GM23248 (cell line): ENCODE results near the gene KCTD17. TPM values are rescaled to one million over a fixed set of nuclear protein-coding genes. Genes with fewer than 3 reads are reported as not detected.

ENCODE experiments used
- DNase-seq: peaks from one replicate; pipeline ENCODE4 v3.0.0-alpha.2; 2015
- H2AFZ ChIP-seq: fragments of 200-600 bp; sonication (generic); 2 replicates; pipeline ENCODE4 v1.6.1; 2016; ENCODE audit warnings: antibody characterized with exemption
- H3F3A ChIP-seq: fragments of 200-600 bp; sonication (generic); 2 replicates; pipeline ENCODE4 v1.6.1; 2016; ENCODE audit warnings: mild to moderate bottlenecking, antibody characterized with exemption, mixed run types; ENCODE audit not compliant: insufficient read depth
- H3K27ac ChIP-seq: fragments of 200-600 bp; sonication (generic); 2 replicates; pipeline ENCODE4 v1.5.1; 2016; ENCODE audit warnings: mild to moderate bottlenecking
- H3K27me3 ChIP-seq: fragments of 200-600 bp; sonication (generic); replicated peaks from 2 replicates; pipeline ENCODE4 v1.6.1; 2016; ENCODE audit warnings: mild to moderate bottlenecking; ENCODE audit not compliant: insufficient read depth
- H3K36me3 ChIP-seq: fragments of 200-600 bp; sonication (generic); 2 replicates; pipeline ENCODE4 v1.6.1; 2016; ENCODE audit warnings: low read depth, mild to moderate bottlenecking
- H3K4me1 ChIP-seq: fragments of 200-600 bp; sonication (generic); 2 replicates; pipeline ENCODE4 v1.6.1; 2016; ENCODE audit warnings: mild to moderate bottlenecking; ENCODE audit not compliant: insufficient read depth
- H3K4me2 ChIP-seq: fragments of 200-600 bp; sonication (generic); one replicate; pipeline ENCODE4 v1.6.1; 2016; ENCODE audit warnings: mild to moderate bottlenecking; ENCODE audit not compliant: unreplicated experiment
- H3K4me3 ChIP-seq: fragments of 200-600 bp; sonication (generic); 2 replicates; pipeline ENCODE4 v1.5.1; 2016; ENCODE audit warnings: mild to moderate bottlenecking
- H3K79me2 ChIP-seq: fragments of 200-600 bp; sonication (generic); 2 replicates; pipeline ENCODE4 v1.6.1; 2016; ENCODE audit warnings: mild to moderate bottlenecking; ENCODE audit not compliant: insufficient read depth
- H3K9ac ChIP-seq: fragments of 200-600 bp; sonication (generic); 2 replicates; pipeline ENCODE4 v1.6.1; 2016; ENCODE audit warnings: mild to moderate bottlenecking
- H3K9me2 ChIP-seq: fragments of 200-600 bp; sonication (generic); 2 replicates; pipeline ENCODE4 v1.6.1; 2016; ENCODE audit warnings: mixed run types, mild to moderate bottlenecking, moderate library complexity; ENCODE audit not compliant: insufficient read depth
- H3K9me3 ChIP-seq: fragments of 200-600 bp; sonication (generic); one replicate; pipeline ENCODE4 v1.6.1; 2017; ENCODE audit warnings: low read depth
- H4K20me1 ChIP-seq: fragments of 200-600 bp; sonication (generic); 2 replicates; pipeline ENCODE4 v1.6.0; 2016; ENCODE audit not compliant: insufficient read depth
- EZH2 ChIP-seq: fragments of 200-600 bp; sonication (generic); IDR thresholded peaks from 2 replicates; pipeline ENCODE4 v1.6.1; 2018; ENCODE audit warnings: antibody characterized with exemption, mild to moderate bottlenecking; ENCODE audit not compliant: insufficient read depth, poor library complexity, severe bottlenecking
- EZH2phosphoT487 ChIP-seq: fragments of 200-600 bp; sonication (generic); IDR thresholded peaks from 2 replicates; pipeline ENCODE4 v1.6.1; 2018; ENCODE audit warnings: antibody characterized with exemption, moderate library complexity, mild to moderate bottlenecking, low read depth; ENCODE audit not compliant: insufficient read depth
- WGBS, 2 experiments: methylation state at CpG; one replicate each; pipeline ENCODE4 v1.1.6; 2015 to 2017; ENCODE audit warnings: low lambda C conversion rate in 2 of 2, low coverage in 1 of 2; ENCODE audit errors: missing lambda C conversion rate in 2 of 2; 5-methylcytosine and 5-hydroxymethylcytosine counted together
- in situ Hi-C: fragments of 300-500 bp; cut with MboI; formaldehyde crosslinking; loops from 2 replicates; pipeline ENCODE4 v1.15.0; 2020
- polyA plus RNA-seq: library from polyadenylated mRNA; unstranded; fragments of >200 nt; fragmentation: Nextera tagmentation; extraction: Ambion mirVana; gene quantifications from 2 replicates; pipeline ENCODE4 v1.2.1, GENCODE V29; 2016
- total RNA-seq: library from RNA; depleted of rRNA; stranded (reverse); fragments of >200 nt; shearing (Covaris generic); gene quantifications from 2 replicates; pipeline ENCODE4 v1.2.3, GENCODE V29; 2014

The KCTD17 gene
- total and polyA plus RNA-seq, 2 experiments from 2014 or later = 41.6 to 59.6 TPM

DNA sequence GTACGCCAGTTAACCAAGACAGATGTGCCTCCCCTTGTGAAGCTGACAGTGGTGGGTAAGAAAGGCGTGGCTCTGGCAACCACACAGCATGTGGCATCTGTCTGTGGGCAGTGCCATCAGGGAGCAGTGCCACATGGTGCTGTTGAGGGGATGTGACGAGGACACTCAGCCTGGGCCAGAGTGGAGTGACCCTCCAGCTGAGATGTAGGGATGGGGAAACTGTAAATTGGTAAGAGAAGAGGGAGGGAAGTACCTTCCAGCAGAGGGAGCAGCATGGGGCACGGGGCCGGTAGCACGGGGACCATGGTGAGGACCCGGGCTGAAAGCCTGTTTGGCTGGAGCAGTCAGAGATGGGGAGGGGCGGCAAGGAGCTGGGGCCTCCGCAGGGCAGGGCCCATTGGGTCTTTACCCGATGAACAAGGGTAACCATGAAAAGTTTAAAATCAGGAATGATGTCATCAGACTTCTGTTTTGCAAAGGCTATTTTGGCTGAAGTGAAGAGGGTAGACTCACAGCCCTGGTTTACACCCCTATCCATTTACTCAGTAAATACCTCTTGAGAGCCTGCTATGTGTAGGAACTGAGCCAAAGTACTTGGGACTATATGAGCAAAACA lies 47.5 kb downstream of the KCTD17 start:
- WGBS, 2 experiments = 20 to 26% methylated on average over 10 of the region's 10 CpGs
- H3K79me2 ChIP-seq = no peaks in the 10 kb centered on the region
- H2AFZ ChIP-seq = no peak overlapping the region
- H3K9me2 ChIP-seq = no peaks in the 10 kb centered on the region
- no peaks in the 10 kb centered on the region for H3K9me3 ChIP-seq
- DNase-seq = no peak
- in situ Hi-C loops = no loop called here
- H3K9ac ChIP-seq = no peak overlapping the region
- H3K27me3 ChIP-seq = peaks cover 51% of the 10 kb centered on the region
- H3K4me2 ChIP-seq = no peak overlapping the region
- H3F3A ChIP-seq = no peaks in the 10 kb centered on the region
- TF ChIP-seq EZH2phosphoT487 = no peak
- no peak for TF ChIP-seq EZH2
- no peak overlapping the region for H3K27ac ChIP-seq
- no peaks in the 10 kb centered on the region for H3K4me1 ChIP-seq
- H3K36me3 ChIP-seq = no peaks in the 10 kb centered on the region
- H4K20me1 ChIP-seq = no peaks in the 10 kb centered on the region
- no peak overlapping the region for H3K4me3 ChIP-seq

DNA sequence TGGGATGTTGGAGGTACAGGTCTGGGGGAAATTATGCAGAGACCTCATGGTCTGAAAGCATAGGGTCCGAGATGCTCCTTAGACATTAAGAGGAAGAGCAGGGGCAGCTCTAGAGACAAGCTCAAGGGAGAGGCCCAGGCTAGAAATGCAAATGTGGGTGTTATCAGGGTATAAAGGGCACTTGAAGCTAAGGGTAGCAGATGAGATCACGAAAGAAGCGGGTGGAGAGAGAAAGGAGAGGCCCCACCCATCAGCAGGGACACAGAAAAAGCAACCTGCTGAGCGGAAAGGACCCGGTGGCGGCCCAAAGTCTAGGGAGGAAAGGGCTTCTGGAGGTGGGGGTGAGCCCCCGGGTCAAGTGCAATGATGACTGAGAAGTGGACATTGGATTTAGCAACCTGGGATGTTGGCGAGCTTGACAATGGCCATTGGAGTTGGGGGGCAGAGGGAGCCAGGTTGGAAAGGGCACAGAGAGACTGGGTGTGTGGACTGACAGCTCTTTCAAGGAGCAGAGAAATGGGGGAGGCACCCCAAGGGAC lies 49.1 kb downstream of the KCTD17 start:
- Histone ChIP-seq H2AFZ (no peak overlapping the region), H3K79me2 (no peaks in the 10 kb centered on the region), H4K20me1 (no peaks in the 10 kb centered on the region), H3F3A (no peaks in the 10 kb centered on the region), H3K9me2 (no peaks in the 10 kb centered on the region), H3K27me3 (peaks cover 49% of the 10 kb centered on the region), H3K9me3 (no peaks in the 10 kb centered on the region), H3K9ac (no peak overlapping the region), H3K36me3 (no peaks in the 10 kb centered on the region), H3K4me1 (no peaks in the 10 kb centered on the region), H3K4me3 (no peak overlapping the region), H3K4me2 (no peak overlapping the region), H3K27ac (no peak overlapping the region)
- TF ChIP-seq EZH2 (no peak), EZH2phosphoT487 (no peak)
- 67 to 76% methylated on average over 8 of the region's 8 CpGs for WGBS, 2 experiments
- DNase-seq = no peak
- in situ Hi-C loops = no loop called here

DNA sequence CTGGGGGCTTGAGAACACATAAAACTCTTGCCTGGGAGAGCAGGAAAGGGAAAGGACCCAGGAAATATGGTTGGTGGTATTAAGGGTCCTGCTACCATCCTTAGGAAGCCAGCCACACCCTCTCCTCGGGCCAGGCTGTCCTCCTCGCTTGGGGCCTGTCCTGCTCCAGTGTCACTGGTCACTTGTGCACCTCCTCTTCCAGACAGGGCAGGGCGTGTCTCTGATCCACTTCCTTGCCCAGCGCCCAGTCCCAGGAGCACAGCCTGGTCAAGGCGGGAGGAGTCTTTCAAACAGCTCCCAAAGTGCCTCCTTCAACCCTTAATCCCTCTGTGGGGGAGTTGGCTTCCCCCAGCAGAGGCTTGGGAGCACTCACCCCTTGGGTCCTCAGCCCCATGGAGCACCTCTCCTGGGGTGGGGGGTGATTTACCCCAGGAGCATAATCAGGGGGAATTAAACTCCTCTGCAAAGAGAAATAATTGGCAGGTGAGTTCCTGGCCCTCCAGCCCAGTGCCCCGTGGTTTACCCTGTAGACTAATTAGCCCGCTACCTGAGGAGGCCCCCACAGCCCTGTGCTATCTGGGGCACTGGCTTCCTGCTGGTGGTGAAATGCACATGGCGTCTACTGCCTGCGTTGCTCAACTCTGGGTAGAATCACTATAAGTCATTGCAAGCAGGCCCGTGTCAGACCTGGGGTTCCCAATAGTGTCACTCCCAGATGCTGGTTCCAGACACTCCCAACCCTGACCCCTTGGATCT lies 49.9 kb downstream of the KCTD17 start:
- WGBS, 2 experiments = 52 to 54% methylated on average over 9 to 10 of the region's 10 CpGs
- no peak for DNase-seq
- Histone ChIP-seq H3K79me2 (no peaks in the 10 kb centered on the region), H3K27me3 (peaks cover 40% of the 10 kb centered on the region), H4K20me1 (no peaks in the 10 kb centered on the region), H3K4me1 (no peaks in the 10 kb centered on the region), H3K9me2 (no peaks in the 10 kb centered on the region), H3K9ac (no peak overlapping the region), H3K4me2 (no peak overlapping the region), H3K27ac (no peak overlapping the region), H3K4me3 (no peak overlapping the region), H3K9me3 (no peaks in the 10 kb centered on the region), H3K36me3 (no peaks in the 10 kb centered on the region), H3F3A (no peaks in the 10 kb centered on the region), H2AFZ (no peak overlapping the region)
- in situ Hi-C loops = no loop called here
- TF ChIP-seq EZH2phosphoT487 (no peak), EZH2 (no peak)

DNA sequence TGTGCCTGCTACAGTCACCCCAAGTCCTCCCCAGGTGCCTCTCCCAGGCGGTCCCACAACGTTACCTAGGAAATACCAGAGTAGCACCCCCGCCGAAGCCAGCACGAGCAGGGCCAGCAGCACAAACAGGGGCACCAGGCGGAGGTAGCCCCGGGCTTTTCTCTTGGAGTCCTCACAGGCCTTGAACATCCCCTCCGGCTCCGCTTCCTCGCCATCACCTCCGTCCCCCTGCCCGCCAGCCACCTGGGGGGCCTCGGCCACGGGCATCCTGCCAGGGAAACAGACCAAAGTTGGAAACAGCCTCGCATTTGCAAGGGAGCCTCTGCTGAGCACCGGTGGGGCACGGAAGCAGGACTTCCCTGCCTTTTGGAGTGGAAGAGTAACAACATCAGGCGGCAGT lies 51.6 kb downstream of the KCTD17 start:
- WGBS, 2 experiments = 29 to 33% methylated on average over 18 of the region's 18 CpGs
- in situ Hi-C loops = no loop called here
- no peaks in the 10 kb centered on the region for H3K36me3 ChIP-seq
- H3K9me2 ChIP-seq = no peaks in the 10 kb centered on the region
- DNase-seq = no peak
- no peaks in the 10 kb centered on the region for H3K79me2 ChIP-seq
- H3K9ac ChIP-seq = no peak overlapping the region
- no peak overlapping the region for H2AFZ ChIP-seq
- H4K20me1 ChIP-seq = no peaks in the 10 kb centered on the region
- no peaks in the 10 kb centered on the region for H3F3A ChIP-seq
- TF ChIP-seq EZH2 (no peak), EZH2phosphoT487 (no peak)
- no peaks in the 10 kb centered on the region for H3K4me1 ChIP-seq
- H3K4me3 ChIP-seq = no peak overlapping the region
- H3K27me3 ChIP-seq = peaks cover 39% of the 10 kb centered on the region
- H3K9me3 ChIP-seq = no peaks in the 10 kb centered on the region
- no peak overlapping the region for H3K4me2 ChIP-seq
- no peak overlapping the region for H3K27ac ChIP-seq
